ENCODE data around the gene SP5.
A peak's percentile ranks its signal among the peaks of the same experiment; 100 is the strongest.
"Not testable (repeated sequence)": the region's sequence is repeated elsewhere in the genome, so short reads cannot be mapped to it uniquely, and the experiment has no call there.

SP5 gene

DNA sequence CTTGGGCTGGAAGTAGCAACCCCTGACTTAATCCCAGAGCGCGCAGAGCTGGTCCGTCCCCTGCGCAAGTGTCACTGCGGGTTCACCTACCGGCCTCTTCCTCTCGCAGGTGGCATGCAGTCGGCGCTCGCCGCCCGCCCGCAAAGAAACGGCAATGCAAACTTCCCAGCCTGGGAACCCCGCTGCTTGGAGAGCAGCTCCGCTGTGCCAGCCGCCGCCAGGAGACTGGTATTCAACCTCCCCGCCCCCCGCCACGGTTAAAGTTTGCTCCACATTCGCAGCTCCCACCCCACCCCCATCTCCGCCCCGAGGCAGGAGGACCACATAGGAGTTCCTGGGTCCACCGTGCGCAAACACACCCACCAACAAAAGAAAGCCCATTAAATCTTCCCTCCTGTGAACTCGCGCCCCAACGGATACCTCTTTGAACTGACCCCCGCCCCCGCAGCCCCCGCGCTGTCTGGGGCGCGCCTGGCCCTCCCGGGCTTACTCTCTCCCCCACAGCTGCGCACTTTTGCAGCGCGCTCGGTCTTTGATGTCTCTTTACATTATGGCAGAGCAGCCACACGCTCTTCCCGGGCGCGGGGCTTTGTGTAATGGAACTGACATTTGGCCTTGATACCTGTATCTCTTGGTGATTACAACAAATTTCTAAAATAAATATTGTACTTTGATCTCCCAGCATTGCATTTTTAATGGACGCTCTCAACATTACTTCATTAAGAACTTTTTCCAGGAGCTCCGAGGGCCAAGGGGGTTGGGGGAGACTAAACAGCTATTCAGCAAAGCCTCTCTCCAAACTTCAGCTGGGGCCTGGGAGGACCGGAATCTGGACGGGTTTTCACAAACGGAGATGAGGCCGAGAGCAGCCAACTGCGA lies 3.1 kb upstream of the SP5 start:
- DNase-seq, result peak; percentile 26

DNA sequence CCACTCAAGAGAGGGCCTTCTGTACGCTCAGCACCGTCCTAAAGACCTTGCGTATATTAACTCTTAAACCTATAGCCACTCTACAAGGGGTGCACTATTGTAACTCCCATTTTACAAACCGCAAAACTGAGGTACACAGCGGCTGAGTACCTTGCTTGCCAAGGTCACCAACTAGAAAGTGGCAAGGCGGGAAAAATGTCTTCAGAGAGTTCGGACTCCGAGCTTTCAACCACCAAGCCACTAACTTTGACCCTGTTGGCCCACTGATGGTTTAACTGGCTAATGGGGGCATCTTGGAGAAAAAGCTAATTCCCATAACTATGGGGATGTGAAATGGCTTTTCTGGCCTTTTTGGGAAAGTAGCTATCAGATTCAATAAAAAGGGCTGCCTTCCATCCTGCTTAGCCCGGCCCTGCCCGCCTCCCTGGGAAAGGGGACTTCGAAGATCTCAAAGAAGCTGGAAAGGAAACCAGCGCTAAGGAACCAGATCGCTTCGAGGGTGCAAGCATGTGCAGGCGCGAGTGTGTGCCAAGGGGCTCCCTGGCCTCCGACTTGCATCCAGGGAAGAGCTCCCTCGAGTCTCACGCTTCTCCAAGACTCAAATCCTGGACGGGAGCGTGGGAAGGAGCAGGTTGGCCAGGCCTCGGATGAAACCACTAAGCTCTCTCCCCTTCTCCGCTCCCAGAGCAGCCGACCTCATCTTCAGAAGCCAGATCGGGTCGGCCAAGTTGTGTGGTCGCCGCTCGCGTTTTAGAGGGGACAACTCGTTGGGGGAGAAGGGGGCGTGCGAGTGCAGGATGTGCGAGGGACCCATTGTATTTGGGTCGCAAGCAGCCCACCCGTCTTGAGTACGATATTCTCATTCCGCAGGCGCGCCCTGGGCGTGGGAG lies 2.2 kb upstream of the SP5 start:
- no peak for DNase-seq

GRCh38 chr2:170713543-170714380 lies 1.4 kb upstream of the SP5 start:
- DNase-seq, result peak; percentile 20

DNA sequence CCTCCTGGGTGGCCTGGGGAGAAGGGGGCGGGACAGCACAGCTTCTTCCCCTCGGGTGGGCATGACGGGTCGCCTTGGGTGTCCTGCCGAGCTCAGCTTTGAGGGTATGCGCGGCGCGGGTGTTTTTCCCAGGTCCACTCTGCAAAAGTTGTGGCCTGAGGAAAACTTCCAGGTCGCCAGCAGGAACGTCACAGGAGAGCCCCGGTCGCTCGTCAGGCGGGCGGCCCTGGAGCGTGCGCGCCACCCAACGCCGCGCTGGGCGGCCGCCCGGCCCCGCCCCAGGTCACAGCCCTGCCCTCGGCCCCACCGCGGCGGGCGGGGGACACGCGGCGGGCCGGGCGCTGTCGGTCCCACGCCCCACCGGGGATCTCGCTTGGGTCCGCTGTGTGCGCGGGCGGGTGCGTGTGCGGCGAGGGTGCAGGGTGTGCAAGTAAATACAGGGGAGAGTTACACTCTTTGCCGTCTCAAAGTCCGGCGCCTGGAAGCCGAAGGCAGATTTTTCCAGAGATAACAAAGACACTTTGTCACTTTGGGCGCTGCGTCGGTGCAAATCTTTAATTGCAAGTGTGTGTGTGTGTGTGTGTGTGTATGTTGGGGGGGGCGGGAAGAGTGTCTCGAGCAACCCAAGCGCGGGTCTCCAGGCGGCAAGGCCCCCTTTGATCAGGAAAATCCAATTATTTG lies 616 bp upstream of the SP5 start:
- DNase-seq, result peak; percentile 15

- no peak for DNase-seq
These were observed 1.0 kb downstream of the SP5 start for GRCh38 chr2:170715932-170716777.

DNA sequence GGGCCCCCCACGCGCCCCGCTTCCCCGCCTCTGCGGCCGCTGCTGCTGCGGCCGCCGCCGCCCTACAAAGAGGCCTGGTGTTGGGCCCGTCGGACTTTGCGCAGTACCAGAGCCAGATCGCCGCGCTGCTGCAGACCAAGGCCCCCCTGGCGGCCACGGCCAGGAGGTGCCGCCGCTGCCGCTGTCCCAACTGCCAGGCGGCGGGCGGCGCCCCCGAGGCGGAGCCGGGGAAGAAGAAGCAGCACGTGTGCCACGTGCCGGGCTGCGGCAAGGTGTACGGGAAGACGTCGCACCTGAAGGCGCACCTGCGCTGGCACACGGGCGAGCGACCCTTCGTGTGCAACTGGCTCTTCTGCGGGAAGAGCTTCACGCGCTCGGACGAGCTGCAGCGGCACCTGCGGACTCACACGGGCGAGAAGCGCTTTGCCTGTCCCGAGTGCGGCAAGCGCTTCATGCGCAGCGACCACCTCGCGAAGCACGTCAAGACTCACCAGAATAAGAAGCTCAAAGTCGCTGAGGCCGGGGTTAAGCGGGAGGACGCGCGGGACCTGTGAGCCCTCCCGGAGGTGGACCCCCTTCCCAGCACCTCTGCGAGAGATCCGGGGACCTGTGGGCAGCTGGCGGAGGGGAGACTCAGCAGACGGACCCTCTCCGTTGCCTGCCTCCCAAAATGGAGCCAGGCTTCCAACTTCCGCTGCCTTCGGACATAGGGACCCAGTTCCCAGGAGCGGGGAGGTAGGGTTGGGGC lies 1.9 kb downstream of the SP5 start:
- DNase-seq, result peak; percentile 49

DNA sequence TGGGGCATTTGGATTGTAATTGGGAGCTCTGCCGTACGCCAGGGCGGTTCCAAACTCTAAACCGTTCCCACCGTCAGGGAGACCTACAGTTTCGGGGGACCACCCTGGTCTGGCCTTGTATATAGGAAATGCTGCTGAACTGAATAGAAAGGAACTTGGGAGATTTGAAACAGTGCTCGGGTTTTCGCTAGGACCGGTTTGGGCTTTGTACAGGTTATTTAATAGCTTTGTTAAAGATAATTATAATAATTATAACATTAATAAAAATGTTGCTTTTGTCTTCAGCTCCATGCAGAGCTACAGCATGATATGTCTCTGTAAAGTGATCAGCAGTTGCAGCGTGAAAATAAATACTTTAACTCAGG lies 2.4 kb downstream of the SP5 start:
- no peak for DNase-seq

DNA sequence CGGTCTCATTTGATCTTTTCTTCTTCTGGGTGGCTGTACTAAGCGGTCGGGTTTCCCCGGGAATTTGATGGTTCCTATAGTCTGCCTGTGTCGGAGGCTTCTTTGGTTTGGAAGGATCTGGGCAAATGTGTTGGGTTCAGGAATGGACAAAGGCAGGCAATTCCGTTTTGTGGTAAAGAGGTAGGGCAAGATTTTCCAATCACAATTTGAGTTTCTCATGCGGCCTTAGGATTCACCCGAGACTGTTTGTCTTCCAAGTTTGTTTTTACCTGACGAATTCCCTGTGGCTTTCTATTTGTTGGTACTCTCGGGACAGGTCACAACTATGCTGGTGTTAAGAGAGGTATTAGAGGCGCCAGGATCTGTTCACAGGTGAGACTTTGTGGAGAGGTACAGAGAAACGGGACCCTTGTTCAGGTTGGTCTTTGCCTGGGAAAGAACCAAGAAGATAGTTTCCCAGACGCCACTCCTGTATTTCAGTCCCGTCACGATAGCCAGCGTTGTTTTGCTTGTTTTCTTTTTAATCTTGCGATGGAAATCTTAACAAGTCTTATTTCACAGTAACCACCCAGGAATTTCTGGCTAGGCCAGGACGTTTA lies 3.0 kb downstream of the SP5 start:
- no peak for DNase-seq

GRCh38 chr2:170719810-170720209 lies 4.7 kb downstream of the SP5 start:
- no peak for DNase-seq

GRCh38 chr2:170721678-170722077 lies 6.5 kb downstream of the SP5 start:
- no peak for DNase-seq

DNA sequence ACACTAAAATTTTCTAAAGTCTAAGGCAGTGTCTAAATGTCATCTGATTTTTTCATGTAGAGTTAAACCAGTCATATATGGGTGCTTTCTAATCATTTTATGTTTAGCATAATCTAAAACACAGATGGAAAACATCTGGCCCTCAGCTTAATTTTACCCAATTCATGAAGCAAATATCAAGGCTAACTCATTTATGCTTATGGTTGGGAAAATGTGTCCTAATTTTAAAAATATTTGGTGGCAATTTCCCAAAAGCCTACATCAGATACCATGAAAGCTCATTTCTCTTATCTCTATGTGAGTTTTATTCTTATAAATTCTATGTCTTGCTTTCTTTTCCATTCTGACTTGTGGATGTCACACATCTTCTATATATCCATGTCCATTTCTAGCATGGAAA lies 7.2 kb downstream of the SP5 start:
- no peak for DNase-seq

DNA sequence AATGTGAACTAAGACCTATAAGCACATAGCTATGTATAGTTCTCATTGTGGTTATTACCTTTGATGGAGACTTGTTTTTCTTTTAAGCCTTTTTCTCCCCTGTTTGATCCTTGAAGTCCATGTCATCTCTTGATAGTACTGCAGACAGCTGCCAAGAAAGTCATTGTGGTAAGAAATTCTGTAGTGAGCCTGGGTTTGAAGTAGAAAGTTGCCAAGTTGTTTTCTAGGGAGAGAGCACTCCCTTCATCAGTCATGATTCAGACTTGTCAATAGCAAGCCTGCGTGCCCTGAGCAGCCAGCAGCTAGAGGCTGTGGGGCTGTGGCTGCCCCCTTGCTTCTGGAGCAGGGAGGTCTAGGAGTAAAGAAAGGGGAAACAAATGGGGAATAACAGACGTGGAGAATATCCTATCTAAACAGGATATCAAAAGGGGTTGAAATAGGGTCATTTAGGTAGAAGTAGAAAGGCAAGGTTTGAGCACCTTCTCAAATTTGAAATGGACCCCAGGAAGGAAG lies 8.4 kb downstream of the SP5 start:
- DNase-seq, result no peak

- DNase-seq, result no peak
These were observed 18.9 kb downstream of the SP5 start for GRCh38 chr2:170733798-170734600.

DNA sequence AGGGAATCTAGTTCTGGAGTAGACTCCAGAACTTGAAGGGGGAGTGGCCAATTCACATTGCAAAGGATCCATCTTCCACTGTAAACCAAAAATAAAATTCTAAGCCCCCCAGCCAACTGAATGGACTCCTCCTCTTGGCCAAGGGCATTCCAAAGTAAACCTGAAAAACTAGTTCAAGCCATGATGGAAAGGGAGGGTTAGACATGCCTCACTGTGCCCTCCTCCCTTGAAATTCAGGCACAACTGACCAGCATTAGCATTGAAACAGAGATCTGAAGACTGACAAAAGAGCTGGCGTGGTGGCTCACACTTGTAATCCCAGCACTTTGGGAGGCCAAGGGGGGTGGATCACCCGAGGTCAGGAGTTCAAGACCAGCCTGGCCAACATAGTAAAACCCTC lies 19.5 kb downstream of the SP5 start:
- not testable (repeated sequence) for DNase-seq

DNA sequence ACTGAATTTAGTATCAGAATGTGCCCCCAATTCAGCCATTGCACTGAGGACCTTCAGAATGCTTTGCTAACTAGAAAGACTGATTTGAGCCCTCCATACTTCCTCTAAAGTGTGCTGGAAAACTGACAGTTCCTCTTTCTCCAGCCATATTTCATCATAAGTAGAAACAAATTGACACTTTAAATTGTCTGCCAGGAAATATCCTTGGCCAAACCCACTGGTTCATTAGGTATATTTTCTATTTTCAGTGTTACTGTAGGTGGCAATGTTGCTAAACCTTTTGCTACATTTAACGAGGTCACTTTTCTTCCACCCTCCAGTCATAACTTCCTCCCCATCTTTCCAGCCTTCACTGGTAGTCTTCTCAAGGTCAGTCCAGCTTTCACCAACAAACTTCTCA lies 21.5 kb downstream of the SP5 start:
- DNase-seq, result no peak

DNA sequence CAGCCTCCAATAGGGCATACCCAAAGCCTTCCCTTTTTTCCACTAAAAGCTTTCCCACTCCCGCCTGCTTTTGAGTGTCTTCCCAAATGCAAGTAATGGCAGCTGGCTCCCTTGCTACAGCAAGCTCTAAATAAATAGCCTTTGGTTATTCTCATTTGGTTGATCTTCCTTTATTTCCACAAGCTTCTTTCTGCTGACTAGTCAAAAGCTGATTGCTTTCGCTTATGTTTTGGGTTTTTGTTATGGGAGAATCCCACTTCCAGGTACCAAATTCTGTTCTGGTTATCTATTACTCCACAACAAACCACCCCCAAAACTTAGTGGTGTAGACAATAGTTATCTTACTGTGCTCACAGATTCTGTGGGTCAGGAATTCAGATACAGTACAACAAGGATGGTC lies 22.3 kb downstream of the SP5 start:
- no peak for DNase-seq

GRCh38 chr2:170737821-170738220 lies 22.7 kb downstream of the SP5 start:
- DNase-seq, result no peak

GRCh38 chr2:170739048-170739447 lies 23.9 kb downstream of the SP5 start:
- no peak for DNase-seq

DNA sequence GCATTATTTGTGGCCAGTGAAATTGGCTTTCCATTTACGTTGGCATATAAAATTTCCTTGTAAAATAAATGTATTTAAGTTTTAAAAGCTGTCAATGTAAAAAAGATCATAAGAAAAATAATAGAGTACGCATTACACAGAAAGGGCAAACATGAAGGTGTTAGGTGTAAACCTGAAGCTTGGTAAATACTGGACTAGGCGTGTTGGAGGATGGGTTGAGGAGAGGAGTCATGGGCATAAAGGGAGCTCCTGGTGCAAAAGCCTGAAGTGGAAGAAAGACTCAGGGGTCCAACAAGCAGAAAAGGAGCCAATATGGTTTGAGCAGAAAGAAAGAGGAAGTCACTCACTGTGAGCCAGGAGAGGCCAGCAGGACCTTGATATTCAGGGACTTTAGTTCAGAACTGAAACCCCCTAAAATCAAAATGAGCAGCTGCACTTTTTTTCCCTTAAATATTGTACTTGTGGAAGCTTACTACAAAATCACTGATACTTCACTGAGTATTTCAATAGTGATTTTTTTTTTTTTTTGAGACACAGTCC lies 24.4 kb downstream of the SP5 start:
- DNase-seq, result no peak

All from CD4-positive, alpha-beta T cell treated with Interleukin-17A for 4 hours (primary cell).